Neural cell (in vitro differentiated cells): Measurements from ENCODE around the gene ARHGAP29.

Experiments
- CTCF ChIP-seq: fragments of 450-650 bp; IDR thresholded peaks from 2 replicates; pipeline ENCODE4 v1.5.1; 2014; ENCODE audit warnings: antibody characterized with exemption, mild to moderate bottlenecking, moderate library complexity; ENCODE audit not compliant: poor library complexity, severe bottlenecking
- EP300 ChIP-seq: fragments of 450-650 bp; conservative IDR thresholded peaks from 2 replicates; pipeline ENCODE4 v1.6.1; 2014; ENCODE audit warnings: antibody characterized with exemption, mild to moderate bottlenecking, moderate library complexity; ENCODE audit not compliant: poor library complexity, severe bottlenecking
- EZH2 ChIP-seq: fragments of 200-600, 300-800 bp; shearing (Covaris generic), sonication (generic); IDR thresholded peaks from 2 replicates; pipeline ENCODE4 v1.6.1; 2014; ENCODE audit warnings: antibody characterized with exemption, low read length, borderline replicate concordance, mild to moderate bottlenecking; ENCODE audit not compliant: insufficient read depth, poor library complexity, severe bottlenecking
- MXI1 ChIP-seq: fragments of 450-650 bp; conservative IDR thresholded peaks from 2 replicates; pipeline ENCODE4 v1.6.1; 2014; ENCODE audit warnings: antibody characterized with exemption, mild to moderate bottlenecking; ENCODE audit not compliant: poor library complexity, severe bottlenecking
- POLR2AphosphoS5 ChIP-seq: IDR thresholded peaks from 2 replicates; pipeline ENCODE4 v1.6.1; 2012
- RAD21 ChIP-seq: fragments of 450-650 bp; conservative IDR thresholded peaks from 2 replicates; pipeline ENCODE4 v1.6.1; 2014; ENCODE audit warnings: antibody characterized with exemption, mild to moderate bottlenecking, moderate library complexity
- REST ChIP-seq: IDR thresholded peaks from 2 replicates; pipeline ENCODE4 v1.6.1; 2012; ENCODE audit warnings: borderline replicate concordance
- SMC3 ChIP-seq: fragments of 450-650 bp; conservative IDR thresholded peaks from 2 replicates; pipeline ENCODE4 v1.6.1; 2014; ENCODE audit warnings: antibody characterized with exemption, mild to moderate bottlenecking, moderate library complexity; ENCODE audit not compliant: poor library complexity
- TAF1 ChIP-seq: IDR thresholded peaks from 2 replicates; pipeline ENCODE4 v1.6.1; 2012; ENCODE audit warnings: low read depth

GRCh38 chr1:94265011-94265422 is 27.6 kb upstream of the ARHGAP29 start:
- TF ChIP-seq POLR2AphosphoS5 (no peak), CTCF (no peak), TAF1 (no peak), RAD21 (no peak), EZH2 (no peak), EP300 (no peak), REST (no peak), MXI1 (no peak), SMC3 (no peak)
